HG03432 (cell line): Measurements from ENCODE around the gene ATXN10.
"Not testable (repeated sequence)": the region's sequence is repeated elsewhere in the genome, so short reads cannot be mapped to it uniquely, and the experiment has no call there.

Experiments
- ATAC-seq: cut with Tn5 transposase; IDR thresholded peaks from one replicate; pipeline ENCODE4 v1.9.1; 2021; ENCODE audit warnings: mild to moderate bottlenecking, moderate library complexity; ENCODE audit not compliant: unreplicated experiment

The ATXN10 gene

GRCh38 chr22:45671783-45672563, at the start of gene ATXN10:
ATXN10 (plus strand) TSS chr22:45671834; CDS start chr22:45672064, 230 bp downstream.
- peak; percentile 66 for ATAC-seq

GRCh38 chr22:45621836-45622600, 49.6 kb upstream of the ATXN10 start:
- no peak for ATAC-seq

- not testable (repeated sequence) for ATAC-seq
Measured at GRCh38 chr22:45623464-45624145, 48.0 kb upstream of the ATXN10 start.

GRCh38 chr22:45626198-45626651, 45.4 kb upstream of the ATXN10 start:
- ATAC-seq = no peak

GRCh38 chr22:45627489-45628233, 44.0 kb upstream of the ATXN10 start:
- no peak for ATAC-seq

- ATAC-seq = no peak
Measured at GRCh38 chr22:45628515-45628914, 43.1 kb upstream of the ATXN10 start.

- ATAC-seq = no peak
Measured at GRCh38 chr22:45629469-45630089, 42.1 kb upstream of the ATXN10 start.

GRCh38 chr22:45630436-45630835, 41.2 kb upstream of the ATXN10 start:
- no peak for ATAC-seq

- no peak for ATAC-seq
Measured at GRCh38 chr22:45631140-45631840, 40.3 kb upstream of the ATXN10 start.

- no peak for ATAC-seq
Measured at GRCh38 chr22:45631841-45632238, 39.8 kb upstream of the ATXN10 start.

GRCh38 chr22:45632791-45633515, 38.7 kb upstream of the ATXN10 start:
- ATAC-seq = no peak

GRCh38 chr22:45636683-45637082, 35.0 kb upstream of the ATXN10 start:
- ATAC-seq = no peak

GRCh38 chr22:45638197-45638596, 33.4 kb upstream of the ATXN10 start:
- ATAC-seq = no peak

GRCh38 chr22:45638834-45639746, 32.5 kb upstream of the ATXN10 start:
- no peak for ATAC-seq

- no peak for ATAC-seq
Measured at GRCh38 chr22:45639747-45640102, 31.9 kb upstream of the ATXN10 start.

GRCh38 chr22:45640291-45640940, 31.2 kb upstream of the ATXN10 start:
- no peak for ATAC-seq

- no peak for ATAC-seq
Measured at GRCh38 chr22:45640941-45641621, 30.6 kb upstream of the ATXN10 start.
